GM18526 (cell line): ENCODE data around the gene SLC6A16.

Experiments used
- POLR2A ChIP-seq: IDR thresholded peaks from 3 replicates; pipeline ENCODE4 v1.6.1; 2011; ENCODE audit not compliant: insufficient read length; ENCODE audit errors: extremely low read depth

SLC6A16 gene

DNA sequence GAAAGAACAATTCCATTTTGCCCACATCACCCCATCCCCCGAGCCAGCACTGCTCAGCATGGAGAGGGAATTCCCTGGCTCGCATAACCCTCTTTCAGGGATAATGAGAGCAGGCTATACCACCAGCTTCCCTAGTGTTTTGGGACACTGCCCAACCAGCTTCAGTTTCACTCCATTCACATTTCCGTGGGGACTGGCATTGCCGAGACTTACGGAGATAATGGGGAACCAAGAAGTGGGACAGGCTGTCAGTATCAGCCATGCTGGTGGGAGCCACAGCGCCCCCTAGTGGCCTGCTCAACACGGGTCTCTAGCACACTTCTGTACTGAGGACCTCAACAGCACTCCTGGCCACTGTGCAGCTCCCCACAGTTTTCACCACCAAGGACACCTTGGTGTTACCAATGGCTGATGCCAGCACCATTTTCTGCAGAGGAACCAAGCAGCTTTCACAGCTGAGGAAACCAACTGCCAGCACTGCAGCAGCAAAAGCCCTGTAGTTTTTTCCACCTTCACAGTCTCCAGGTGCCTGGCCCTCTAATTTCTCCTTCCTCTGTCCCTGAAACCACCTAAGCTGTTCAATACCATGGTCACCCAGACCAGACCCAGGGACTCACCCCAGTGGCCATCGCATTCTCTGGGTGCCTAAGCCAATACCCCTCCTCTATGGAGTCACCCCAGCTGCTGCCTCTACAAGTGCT lies 23.7 kb downstream of the SLC6A16 start:
- TF ChIP-seq POLR2A, result no peak

GRCh38 chr19:49297403-49297802 lies 27.6 kb downstream of the SLC6A16 start:
- TF ChIP-seq POLR2A, result no peak

DNA sequence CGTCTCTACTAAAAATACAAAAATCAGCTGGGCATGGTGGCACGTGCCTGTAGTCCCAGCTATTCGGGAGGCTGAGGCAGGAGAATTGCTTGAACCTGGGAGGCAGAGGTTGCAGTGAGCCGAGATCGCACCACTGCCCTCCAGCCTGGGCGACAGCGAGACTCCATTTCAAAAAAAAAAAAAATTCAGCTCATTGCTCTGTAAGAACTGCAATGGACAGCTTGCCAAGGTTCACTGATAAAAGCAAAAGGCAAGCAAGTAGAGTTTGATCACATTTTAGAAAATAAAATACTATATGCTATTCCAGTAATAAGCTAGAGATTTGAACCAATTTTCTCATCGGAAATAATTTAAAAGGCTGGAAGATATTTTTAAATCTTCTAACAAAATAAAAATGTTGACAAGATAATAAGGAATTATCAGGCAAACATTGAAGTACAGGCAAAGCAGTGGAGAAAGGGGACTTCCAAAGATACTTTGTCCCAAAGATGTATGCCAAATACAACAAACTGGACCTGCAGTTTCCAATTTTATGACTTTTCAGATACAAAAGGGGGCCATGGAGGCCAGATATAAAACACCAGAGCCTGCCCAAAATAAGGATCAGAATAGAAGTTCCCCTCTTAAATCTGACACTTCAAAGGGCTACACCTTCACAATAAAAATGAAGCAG lies 29.6 kb downstream of the SLC6A16 start:
- TF ChIP-seq POLR2A, result no peak

DNA sequence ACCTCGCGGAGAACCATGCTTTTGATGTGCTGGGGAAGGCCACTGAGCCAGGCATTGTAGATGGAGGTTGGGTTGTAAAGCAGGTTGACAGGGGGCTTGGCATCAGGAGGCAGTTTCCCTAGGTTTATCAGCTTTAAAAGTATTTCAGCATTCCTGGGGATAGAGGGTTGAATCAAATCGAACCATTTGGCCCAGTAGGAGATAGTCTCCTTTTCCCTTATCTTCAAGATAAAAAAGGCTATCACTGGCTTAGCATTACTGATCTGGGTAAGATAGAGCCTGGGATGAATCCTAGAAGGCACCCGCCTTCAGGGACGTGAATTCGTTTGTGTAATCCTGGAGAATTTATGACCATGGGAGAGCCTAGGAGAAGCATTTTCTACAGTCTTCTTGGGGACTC lies 30.6 kb downstream of the SLC6A16 start:
- no peak for TF ChIP-seq POLR2A

GRCh38 chr19:49290517-49290916 lies 34.5 kb downstream of the SLC6A16 start:
- no peak for TF ChIP-seq POLR2A

DNA sequence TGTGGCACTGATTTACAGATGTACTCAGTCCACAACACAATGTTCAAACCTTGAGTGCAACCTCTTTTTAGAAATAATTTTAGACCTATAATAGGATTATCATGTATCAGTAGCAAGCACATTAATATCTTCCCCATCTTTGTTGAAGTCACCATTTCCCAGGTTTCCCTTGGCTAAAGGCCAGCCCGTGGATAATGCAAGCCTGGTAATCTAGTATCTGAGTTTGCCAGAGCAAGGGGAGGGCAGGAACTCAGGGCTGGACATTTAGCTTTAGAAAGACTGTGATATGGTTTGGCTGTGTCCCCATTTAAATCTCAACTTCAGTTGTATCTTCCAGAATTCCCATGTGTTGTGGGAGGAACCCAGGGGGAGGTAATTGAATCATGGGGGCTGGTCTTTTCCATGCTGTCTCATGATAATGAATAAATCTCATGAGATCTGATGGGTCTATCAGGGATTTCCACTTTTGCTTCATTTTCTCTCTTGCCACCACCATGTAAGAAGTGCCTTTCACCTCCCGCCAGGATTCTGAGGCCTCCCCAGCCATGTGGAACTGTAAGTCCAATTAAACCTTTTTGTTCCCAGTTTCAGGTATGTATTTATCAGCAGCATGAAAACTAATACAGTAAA lies 37.7 kb downstream of the SLC6A16 start:
- no peak for TF ChIP-seq POLR2A

DNA sequence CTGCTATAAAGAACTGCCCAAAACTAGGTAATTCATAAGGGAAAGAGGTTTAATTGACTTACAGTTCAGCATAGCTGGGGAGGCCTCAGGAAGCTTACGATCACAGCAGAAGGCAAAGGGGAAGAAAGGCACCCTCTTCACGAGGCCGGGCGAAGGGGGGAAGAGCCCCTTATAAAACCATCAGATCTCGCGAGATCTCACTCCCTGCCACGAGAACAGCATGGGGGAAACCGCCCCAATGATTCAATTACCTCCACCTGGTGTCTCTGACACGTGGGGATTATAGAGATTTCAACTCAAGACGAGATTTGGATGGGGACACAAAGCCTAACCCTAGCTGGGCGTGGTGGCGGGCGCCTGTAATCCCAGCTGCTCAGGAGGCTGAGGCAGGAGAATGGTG lies 42.8 kb downstream of the SLC6A16 start:
- no peak for TF ChIP-seq POLR2A

- TF ChIP-seq POLR2A, result no peak
These were observed 52.8 kb downstream of the SLC6A16 start for GRCh38 chr19:49272204-49272603.

DNA sequence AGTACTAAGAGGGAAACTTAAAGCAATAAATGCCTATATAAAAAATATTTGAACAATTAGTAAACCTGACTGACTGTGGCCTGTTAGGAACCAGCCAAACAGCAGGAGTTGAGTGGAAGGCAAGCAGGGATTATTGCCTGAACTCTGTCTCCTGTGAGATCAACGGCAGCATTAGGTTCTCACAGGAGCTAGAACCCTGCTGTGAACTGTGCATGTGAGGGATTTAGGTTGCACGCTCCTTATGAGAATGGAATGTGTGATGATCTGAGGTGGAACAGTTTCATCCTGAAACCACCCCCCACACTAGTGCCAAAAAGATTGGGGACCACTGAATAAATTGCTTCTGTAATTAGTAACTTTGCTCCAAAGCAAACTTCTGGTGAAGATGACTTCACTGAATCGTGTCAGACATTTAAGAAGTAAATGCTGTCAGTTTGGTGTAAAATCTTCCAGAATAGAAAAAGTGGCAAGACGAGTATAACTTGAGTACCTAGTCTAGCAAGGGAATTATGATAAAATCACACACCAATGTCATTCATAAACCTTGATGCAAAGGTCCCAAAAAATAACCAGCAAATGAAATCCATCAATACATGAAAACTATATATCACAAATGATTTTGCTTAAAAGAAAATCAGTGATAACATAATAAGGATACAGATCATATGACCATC lies 53.8 kb downstream of the SLC6A16 start:
- no peak for TF ChIP-seq POLR2A

DNA sequence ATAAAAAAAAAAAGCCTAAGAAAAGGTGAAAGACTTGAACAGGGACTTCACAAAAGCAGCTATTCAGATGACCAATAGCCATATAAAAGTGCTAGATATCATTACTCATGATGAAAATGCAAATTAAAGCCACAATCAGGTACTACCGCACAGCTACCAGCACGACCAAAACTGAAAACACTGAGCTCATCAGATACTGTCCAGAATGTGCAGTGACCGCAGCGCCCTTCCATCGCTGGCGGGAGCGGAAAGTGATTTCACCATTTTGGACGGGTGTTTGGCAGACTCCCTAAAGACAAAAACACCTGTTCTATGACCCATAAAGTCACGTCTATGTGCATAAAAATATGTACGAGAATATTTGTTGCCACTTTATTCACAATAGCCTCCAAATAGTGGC lies 60.7 kb downstream of the SLC6A16 start:
- TF ChIP-seq POLR2A, result no peak

- TF ChIP-seq POLR2A, result no peak
These were observed 63.4 kb downstream of the SLC6A16 start for GRCh38 chr19:49261602-49262001.

- TF ChIP-seq POLR2A, result no peak
These were observed 68.3 kb downstream of the SLC6A16 start for GRCh38 chr19:49256691-49257090.

DNA sequence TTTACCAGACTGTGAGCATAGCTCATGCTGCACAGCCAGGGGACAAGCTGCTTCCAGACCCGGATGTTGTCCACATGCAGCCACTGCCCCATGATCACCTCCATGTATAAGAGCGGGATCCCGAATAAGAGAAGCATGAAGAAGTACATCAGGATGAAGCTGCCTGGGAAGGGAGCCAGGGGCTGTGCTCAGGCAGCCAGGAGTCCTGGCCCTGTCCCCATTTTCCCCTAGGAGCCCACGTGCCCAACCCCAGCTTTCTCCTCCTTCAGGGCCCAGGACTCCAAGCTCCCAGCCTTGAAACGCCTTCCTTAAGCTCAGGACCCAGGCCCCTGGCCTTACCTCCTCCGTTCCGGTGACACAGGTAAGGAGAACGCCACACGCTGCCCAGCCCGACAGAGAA lies 69.3 kb downstream of the SLC6A16 start:
- no peak for TF ChIP-seq POLR2A

GRCh38 chr19:49249933-49250332 lies 75.1 kb downstream of the SLC6A16 start:
- no peak for TF ChIP-seq POLR2A

- TF ChIP-seq POLR2A, result no peak
These were observed 77.3 kb downstream of the SLC6A16 start for GRCh38 chr19:49247676-49248075.

DNA sequence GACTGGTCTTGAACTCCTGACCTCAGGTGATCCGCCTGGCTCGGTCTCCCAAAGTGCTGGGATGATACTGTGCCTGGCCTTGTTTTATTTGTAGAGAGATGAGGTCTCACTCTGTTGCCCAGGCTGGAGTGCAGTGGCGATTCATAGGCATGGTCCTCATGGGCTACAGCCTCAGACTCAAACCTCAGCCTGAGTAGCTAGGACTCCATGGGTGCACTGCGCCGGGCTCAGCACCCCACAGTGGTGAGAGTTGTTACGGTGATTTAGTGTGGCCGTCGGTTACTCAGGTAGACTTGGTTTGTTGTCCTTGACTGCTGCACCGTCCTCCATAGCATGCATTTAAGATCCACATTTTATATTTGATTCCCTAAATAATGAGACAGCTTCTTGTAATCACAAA lies 80.7 kb downstream of the SLC6A16 start:
- TF ChIP-seq POLR2A, result no peak

- no peak for TF ChIP-seq POLR2A
These were observed 81.3 kb downstream of the SLC6A16 start for GRCh38 chr19:49243726-49244125.

DNA sequence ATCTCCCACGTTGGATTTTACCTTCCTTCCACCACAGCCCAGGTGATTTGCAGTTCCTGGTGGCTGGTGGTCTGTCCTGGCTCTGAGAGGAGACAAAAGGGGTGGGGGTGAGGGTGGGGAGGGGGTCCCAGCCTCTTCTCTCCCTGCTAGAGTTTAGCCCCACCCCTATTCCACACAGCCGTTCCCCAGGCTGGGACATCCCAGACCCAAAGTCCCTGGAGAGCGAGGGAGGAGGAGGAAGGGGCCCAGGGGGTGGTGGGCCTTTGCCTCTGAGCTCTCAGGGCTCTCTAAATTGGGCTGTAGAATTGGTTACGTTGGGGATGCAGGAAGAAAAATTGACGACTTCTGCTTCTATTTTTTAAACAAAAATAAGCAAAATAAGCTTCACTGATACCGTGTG lies 81.9 kb downstream of the SLC6A16 start:
- no peak for TF ChIP-seq POLR2A
